Measurements from ENCODE around the gene DNAJC10.

Gene DNAJC10

DNA sequence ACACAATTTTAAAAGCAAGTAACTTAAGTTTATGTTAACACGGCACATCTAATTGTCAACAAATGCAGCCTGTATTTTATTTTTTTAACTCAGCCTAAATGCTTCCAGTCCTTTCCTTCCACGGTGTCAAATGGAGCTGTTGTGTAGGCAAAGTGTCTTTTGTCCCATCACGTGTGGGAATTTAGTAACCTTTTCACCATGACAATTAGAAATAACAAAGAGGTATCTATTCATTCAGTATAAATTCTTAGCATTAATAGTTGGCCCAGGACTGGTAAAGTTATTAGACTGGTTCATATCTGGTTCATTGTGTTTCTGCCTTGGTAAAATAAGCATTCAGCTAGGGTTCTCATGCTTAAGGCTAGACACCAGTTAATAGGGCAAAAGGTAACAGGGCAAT, 102.4 kb downstream of the DNAJC10 start:
- Histone ChIP-seq H3K9me3 (ENCODE audit: control insufficient read depth, insufficient read depth, low read length) (no peaks in the 10 kb centered on the region), H3K4me2 (ENCODE audit: low read length) (no peak overlapping the region), H3K36me3 (ENCODE audit: control insufficient read depth, low read length) (no peaks in the 10 kb centered on the region), H3K79me2 (ENCODE audit: control insufficient read depth, low read length) (no peaks in the 10 kb centered on the region), H3K4me1 (ENCODE audit: control insufficient read depth, low read length) (no peaks in the 10 kb centered on the region), H4K20me1 (ENCODE audit: control insufficient read depth, insufficient read depth, low read depth, low read length) (no peaks in the 10 kb centered on the region), H3K9me2 (replicated peaks; ENCODE audit: control insufficient read depth, low read length) (no peaks in the 10 kb centered on the region), H3K27ac (ENCODE audit: low read depth, low read length) (no peak overlapping the region), H3K27me3 (ENCODE audit: control insufficient read depth, low read length) (no peaks in the 10 kb centered on the region), H3K4me3 (ENCODE audit: low read length) (no peak overlapping the region), H3F3A (ENCODE audit: control insufficient read depth, insufficient read depth) (no peaks in the 10 kb centered on the region)
- TF ChIP-seq EZH2phosphoT487 (IDR thresholded peaks at IDR 0.05; ENCODE audit: borderline replicate concordance, low read length) = no peak
- TF ChIP-seq, protein P1, sequence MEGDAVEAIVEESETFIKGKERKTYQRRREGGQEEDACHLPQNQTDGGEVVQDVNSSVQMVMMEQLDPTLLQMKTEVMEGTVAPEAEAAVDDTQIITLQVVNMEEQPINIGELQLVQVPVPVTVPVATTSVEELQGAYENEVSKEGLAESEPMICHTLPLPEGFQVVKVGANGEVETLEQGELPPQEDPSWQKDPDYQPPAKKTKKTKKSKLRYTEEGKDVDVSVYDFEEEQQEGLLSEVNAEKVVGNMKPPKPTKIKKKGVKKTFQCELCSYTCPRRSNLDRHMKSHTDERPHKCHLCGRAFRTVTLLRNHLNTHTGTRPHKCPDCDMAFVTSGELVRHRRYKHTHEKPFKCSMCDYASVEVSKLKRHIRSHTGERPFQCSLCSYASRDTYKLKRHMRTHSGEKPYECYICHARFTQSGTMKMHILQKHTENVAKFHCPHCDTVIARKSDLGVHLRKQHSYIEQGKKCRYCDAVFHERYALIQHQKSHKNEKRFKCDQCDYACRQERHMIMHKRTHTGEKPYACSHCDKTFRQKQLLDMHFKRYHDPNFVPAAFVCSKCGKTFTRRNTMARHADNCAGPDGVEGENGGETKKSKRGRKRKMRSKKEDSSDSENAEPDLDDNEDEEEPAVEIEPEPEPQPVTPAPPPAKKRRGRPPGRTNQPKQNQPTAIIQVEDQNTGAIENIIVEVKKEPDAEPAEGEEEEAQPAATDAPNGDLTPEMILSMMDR (IDR thresholded peaks at IDR 0.05; ENCODE audit: low read depth, low read length, poor library complexity, severe bottlenecking) = no peak

DNA sequence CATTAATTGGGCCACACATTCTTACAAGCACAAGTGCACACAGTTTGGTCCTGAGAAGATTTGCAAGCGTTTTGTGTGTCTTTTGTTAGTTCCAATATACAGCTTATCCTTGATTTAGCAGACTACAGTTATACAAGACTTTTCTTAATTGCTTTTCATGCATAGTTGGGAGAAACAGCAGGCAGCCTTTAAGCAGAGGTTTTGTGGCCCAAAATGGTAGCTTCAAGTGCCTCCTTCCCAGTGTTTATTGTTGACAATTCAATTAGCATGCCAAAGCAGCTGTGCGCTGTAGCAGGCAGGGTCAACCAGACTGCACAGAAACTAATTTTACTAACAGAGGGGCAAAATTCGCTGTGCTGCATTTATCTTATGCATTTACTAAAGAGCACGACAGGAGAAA, 102.9 kb downstream of the DNAJC10 start:
- Histone ChIP-seq H3K27me3 (ENCODE audit: control insufficient read depth, low read length) (no peaks in the 10 kb centered on the region), H3K36me3 (ENCODE audit: control insufficient read depth, low read length) (no peaks in the 10 kb centered on the region), H3K9me3 (ENCODE audit: control insufficient read depth, insufficient read depth, low read length) (no peaks in the 10 kb centered on the region), H3K4me1 (ENCODE audit: control insufficient read depth, low read length) (no peaks in the 10 kb centered on the region), H3F3A (ENCODE audit: control insufficient read depth, insufficient read depth) (no peaks in the 10 kb centered on the region), H4K20me1 (ENCODE audit: control insufficient read depth, insufficient read depth, low read depth, low read length) (no peaks in the 10 kb centered on the region), H3K79me2 (ENCODE audit: control insufficient read depth, low read length) (no peaks in the 10 kb centered on the region), H3K4me3 (ENCODE audit: low read length) (no peak overlapping the region), H3K4me2 (ENCODE audit: low read length) (no peak overlapping the region), H3K27ac (ENCODE audit: low read depth, low read length) (no peak overlapping the region), H3K9me2 (replicated peaks; ENCODE audit: control insufficient read depth, low read length) (no peaks in the 10 kb centered on the region)
- TF ChIP-seq, protein P1 (IDR thresholded peaks at IDR 0.05; ENCODE audit: low read depth, low read length, poor library complexity, severe bottlenecking) = no peak
- TF ChIP-seq EZH2phosphoT487 (IDR thresholded peaks at IDR 0.05; ENCODE audit: borderline replicate concordance, low read length) = no peak

DNA sequence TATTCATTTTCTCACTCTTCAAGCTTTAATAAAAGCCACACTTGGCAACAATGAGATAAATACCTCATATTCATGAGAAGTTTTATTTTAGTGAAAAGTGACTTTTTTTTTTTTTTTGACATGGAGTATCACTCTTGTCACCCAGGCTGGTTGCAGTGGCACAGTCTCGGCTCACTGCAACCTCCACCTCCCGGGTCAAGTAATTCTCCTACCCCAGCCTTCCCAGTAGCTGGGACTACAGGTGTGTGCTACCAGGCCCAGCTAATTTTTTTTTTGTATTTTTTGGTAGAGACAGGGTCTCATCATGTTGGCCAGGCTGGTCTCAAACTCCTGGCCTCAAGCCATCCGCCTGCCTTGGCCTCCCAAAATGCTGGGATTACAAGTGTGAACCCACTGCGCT, 103.4 kb downstream of the DNAJC10 start:
- H3K36me3 ChIP-seq (ENCODE audit: control insufficient read depth, low read length) = no peaks in the 10 kb centered on the region
- no peak overlapping the region for H3K4me2 ChIP-seq (ENCODE audit: low read length)
- H3K79me2 ChIP-seq (ENCODE audit: control insufficient read depth, low read length) = no peaks in the 10 kb centered on the region
- H3K9me3 ChIP-seq (ENCODE audit: control insufficient read depth, insufficient read depth, low read length) = no peaks in the 10 kb centered on the region
- TF ChIP-seq EZH2phosphoT487 (IDR thresholded peaks at IDR 0.05; ENCODE audit: borderline replicate concordance, low read length) = no peak
- TF ChIP-seq, protein P1 (IDR thresholded peaks at IDR 0.05; ENCODE audit: low read depth, low read length, poor library complexity, severe bottlenecking) = no peak
- no peak overlapping the region for H3K4me3 ChIP-seq (ENCODE audit: low read length)
- no peaks in the 10 kb centered on the region for H3K4me1 ChIP-seq (ENCODE audit: control insufficient read depth, low read length)
- no peaks in the 10 kb centered on the region for H4K20me1 ChIP-seq (ENCODE audit: control insufficient read depth, insufficient read depth, low read depth, low read length)
- no peaks in the 10 kb centered on the region for H3K9me2 ChIP-seq (replicated peaks; ENCODE audit: control insufficient read depth, low read length)
- H3K27ac ChIP-seq (ENCODE audit: low read depth, low read length) = no peak overlapping the region
- no peaks in the 10 kb centered on the region for H3K27me3 ChIP-seq (ENCODE audit: control insufficient read depth, low read length)
- no peaks in the 10 kb centered on the region for H3F3A ChIP-seq (ENCODE audit: control insufficient read depth, insufficient read depth)

DNA sequence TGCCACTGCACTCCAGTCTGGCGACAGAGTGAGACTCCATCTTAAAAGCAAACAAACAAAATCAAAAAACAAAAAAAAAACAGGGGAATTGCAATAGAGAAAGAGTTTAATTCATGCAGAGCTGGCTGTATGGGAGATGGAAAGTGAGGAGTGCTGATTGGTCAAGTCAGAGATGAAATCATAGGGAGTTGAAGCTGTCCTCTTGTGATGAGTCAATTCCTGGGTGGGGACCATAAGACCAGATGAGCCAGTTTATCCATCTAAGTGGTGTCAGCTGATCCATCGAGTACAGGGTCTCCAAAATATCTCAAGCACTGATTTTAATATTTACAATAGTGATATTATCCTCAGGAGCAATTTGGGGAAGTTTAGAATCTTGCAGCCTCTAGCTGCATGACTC, 105.1 kb downstream of the DNAJC10 start:
- Histone ChIP-seq H3K4me3 (ENCODE audit: low read length) (no peak overlapping the region), H3F3A (ENCODE audit: control insufficient read depth, insufficient read depth) (no peaks in the 10 kb centered on the region), H3K79me2 (ENCODE audit: control insufficient read depth, low read length) (no peaks in the 10 kb centered on the region), H3K9me3 (ENCODE audit: control insufficient read depth, insufficient read depth, low read length) (no peaks in the 10 kb centered on the region), H3K4me1 (ENCODE audit: control insufficient read depth, low read length) (no peaks in the 10 kb centered on the region), H3K9me2 (replicated peaks; ENCODE audit: control insufficient read depth, low read length) (no peaks in the 10 kb centered on the region), H4K20me1 (ENCODE audit: control insufficient read depth, insufficient read depth, low read depth, low read length) (no peaks in the 10 kb centered on the region), H3K4me2 (ENCODE audit: low read length) (no peak overlapping the region), H3K36me3 (ENCODE audit: control insufficient read depth, low read length) (no peaks in the 10 kb centered on the region), H3K27ac (ENCODE audit: low read depth, low read length) (no peak overlapping the region), H3K27me3 (ENCODE audit: control insufficient read depth, low read length) (no peaks in the 10 kb centered on the region)
- TF ChIP-seq EZH2phosphoT487 (IDR thresholded peaks at IDR 0.05; ENCODE audit: borderline replicate concordance, low read length) = no peak
- TF ChIP-seq, protein P1 (IDR thresholded peaks at IDR 0.05; ENCODE audit: low read depth, low read length, poor library complexity, severe bottlenecking) = no peak

Measured in DOHH2 (cell line).